ENCODE data around the gene HLA-DPB1. TPM values are rescaled to one million over a fixed set of nuclear protein-coding genes. Genes with fewer than 3 reads are reported as not detected.
A peak's percentile ranks its signal among the peaks of the same experiment; 100 is the strongest.

Gene HLA-DPB1
- total RNA-seq (153 TPM), polyA plus RNA-seq (100 to 1,000 TPM; 144 to 335 (median 244) TPM)

- Histone ChIP-seq H3K27me3 (ENCODE audit: control insufficient read depth, insufficient read depth, low read length) (no peaks in the 10 kb centered on the region), H3K4me3 (ENCODE audit: low read depth, low read length) (peak within 1 kb of the TSS; percentile 94), H3K9me3 (ENCODE audit: control insufficient read depth in 2 of 2, low read length in 2 of 2) (no peaks in the 10 kb centered on the region), H3K4me1 (ENCODE audit: control insufficient read depth, insufficient read depth, low read length, poor library complexity, severe bottlenecking) (peaks cover 43% of the 10 kb centered on the region), H3K36me3 (ENCODE audit: control insufficient read depth, insufficient read depth, low read length) (no peaks in the 10 kb centered on the region), H3K27ac (ENCODE audit: insufficient read depth, low read length, poor library complexity, severe bottlenecking) (peak within 1 kb of the TSS; percentile 84)
- peak; percentile 93 to 95 for ATAC-seq (ENCODE audit: low read depth in 2 of 2)
- Mint-ChIP-seq H3K27ac (peak within 1 kb of the TSS; percentile 84 to 97 (median 88)), H3K4me3 (peak within 1 kb of the TSS; percentile 86 to 94 (median 89)), H3K27me3 (no peaks in the 10 kb centered on the region), H3K9me3 (no peaks in the 10 kb centered on the region), H3K36me3 (no peaks in the 10 kb centered on the region), H3K4me1 (peaks cover 21 to 57% (median 43%) of the 10 kb centered on the region in 4 donors)
- peak; percentile 49 to 90 (median 78) for DNase-seq
Observed at GRCh38 chr6:33075568-33076405, at the start of gene HLA-DPB1. Gene HLA-DPB1 (plus strand): TSS chr6:33075990. CDS start chr6:33076042, 52 bp downstream.

GRCh38 chr6:33028220-33028849 is 47.5 kb upstream of the HLA-DPB1 start:
- no peak overlapping the region for H3K27ac ChIP-seq (ENCODE audit: insufficient read depth, low read length, poor library complexity, severe bottlenecking)
- no peaks in the 10 kb centered on the region for H3K27me3 ChIP-seq (ENCODE audit: control insufficient read depth, insufficient read depth, low read length)
- DNase-seq (no peak), ATAC-seq (ENCODE audit: low read depth in 2 of 2) (no peak)
- Mint-ChIP-seq H3K27ac (no peak overlapping the region), H3K27me3 (no peaks in the 10 kb centered on the region), H3K4me1 (peaks cover 0 to 26% (median 9%) of the 10 kb centered on the region in 4 donors), H3K36me3 (no peaks in the 10 kb centered on the region), H3K4me3 (peak overlapping the region in 1 of 4 donors; percentile 68), H3K9me3 (peaks cover 0 to 2% (median 0%) of the 10 kb centered on the region in 7 donors)
- no peak overlapping the region for H3K4me3 ChIP-seq (ENCODE audit: low read depth, low read length)
- peaks cover 9% of the 10 kb centered on the region for H3K4me1 ChIP-seq (ENCODE audit: control insufficient read depth, insufficient read depth, low read length, poor library complexity, severe bottlenecking)
- H3K9me3 ChIP-seq (ENCODE audit: control insufficient read depth in 2 of 2, low read length in 2 of 2): no peaks in the 10 kb centered on the region
- H3K36me3 ChIP-seq (ENCODE audit: control insufficient read depth, insufficient read depth, low read length): no peaks in the 10 kb centered on the region

- ATAC-seq (ENCODE audit: low read depth in 2 of 2): peak; percentile 75 to 85
- H3K36me3 ChIP-seq (ENCODE audit: control insufficient read depth, insufficient read depth, low read length): no peaks in the 10 kb centered on the region
- Mint-ChIP-seq H3K36me3 (no peaks in the 10 kb centered on the region), H3K9me3 (peaks cover 0 to 2% (median 1%) of the 10 kb centered on the region in 7 donors), H3K4me3 (peak overlapping the region in 2 of 4 donors; percentile 2 to 5), H3K27me3 (no peaks in the 10 kb centered on the region), H3K27ac (peak overlapping the region; percentile 22 to 84 (median 73)), H3K4me1 (peaks cover 0 to 26% (median 9%) of the 10 kb centered on the region in 4 donors)
- H3K27me3 ChIP-seq (ENCODE audit: control insufficient read depth, insufficient read depth, low read length): no peaks in the 10 kb centered on the region
- H3K4me3 ChIP-seq (ENCODE audit: low read depth, low read length): peak overlapping the region; percentile 38
- no peaks in the 10 kb centered on the region for H3K9me3 ChIP-seq (ENCODE audit: control insufficient read depth in 2 of 2, low read length in 2 of 2)
- H3K4me1 ChIP-seq (ENCODE audit: control insufficient read depth, insufficient read depth, low read length, poor library complexity, severe bottlenecking): peaks cover 9% of the 10 kb centered on the region
- DNase-seq: peak in 2 of 3 donors; percentile 15 to 67
- H3K27ac ChIP-seq (ENCODE audit: insufficient read depth, low read length, poor library complexity, severe bottlenecking): peak overlapping the region; percentile 55
Observed at GRCh38 chr6:33029328-33030184, 46.2 kb upstream of the HLA-DPB1 start.

GRCh38 chr6:33030245-33030644 is 45.5 kb upstream of the HLA-DPB1 start:
- Mint-ChIP-seq H3K9me3 (peaks cover 0 to 8% (median 2%) of the 10 kb centered on the region in 7 donors), H3K27ac (peak overlapping the region; percentile 22 to 73 (median 33)), H3K4me1 (peaks cover 0 to 26% (median 9%) of the 10 kb centered on the region in 4 donors), H3K36me3 (no peaks in the 10 kb centered on the region), H3K27me3 (peaks cover 2% of the 10 kb centered on the region), H3K4me3 (no peak overlapping the region)
- Histone ChIP-seq H3K27me3 (ENCODE audit: control insufficient read depth, insufficient read depth, low read length) (no peaks in the 10 kb centered on the region), H3K4me1 (ENCODE audit: control insufficient read depth, insufficient read depth, low read length, poor library complexity, severe bottlenecking) (peaks cover 9% of the 10 kb centered on the region), H3K4me3 (ENCODE audit: low read depth, low read length) (no peak overlapping the region), H3K36me3 (ENCODE audit: control insufficient read depth, insufficient read depth, low read length) (no peaks in the 10 kb centered on the region), H3K27ac (ENCODE audit: insufficient read depth, low read length, poor library complexity, severe bottlenecking) (peak overlapping the region; percentile 55), H3K9me3 (ENCODE audit: control insufficient read depth in 2 of 2, low read length in 2 of 2) (peaks cover 5% of the 10 kb centered on the region in 2 experiments)
- no peak for ATAC-seq (ENCODE audit: low read depth in 2 of 2)
- no peak for DNase-seq

GRCh38 chr6:33034554-33034953 is 41.2 kb upstream of the HLA-DPB1 start:
- peaks cover 0 to 17% (median 1%) of the 10 kb centered on the region in 7 donors for H3K9me3 Mint-ChIP-seq
- no peak for ATAC-seq (ENCODE audit: low read depth in 2 of 2)
- Histone ChIP-seq H3K27ac (ENCODE audit: insufficient read depth, low read length, poor library complexity, severe bottlenecking) (no peak overlapping the region), H3K36me3 (ENCODE audit: control insufficient read depth, insufficient read depth, low read length) (no peaks in the 10 kb centered on the region), H3K27me3 (ENCODE audit: control insufficient read depth, insufficient read depth, low read length) (peaks cover 8% of the 10 kb centered on the region), H3K9me3 (ENCODE audit: control insufficient read depth in 2 of 2, low read length in 2 of 2) (peaks cover 5 to 11% of the 10 kb centered on the region in 2 experiments), H3K4me1 (ENCODE audit: control insufficient read depth, insufficient read depth, low read length, poor library complexity, severe bottlenecking) (peaks cover 2% of the 10 kb centered on the region), H3K4me3 (ENCODE audit: low read depth, low read length) (no peak overlapping the region)
- peak overlapping the region in 1 of 4 donors; percentile 69 for H3K4me3 Mint-ChIP-seq
- H3K4me1 Mint-ChIP-seq: peaks cover 0 to 9% (median 4%) of the 10 kb centered on the region in 4 donors
- no peaks in the 10 kb centered on the region for H3K36me3 Mint-ChIP-seq
- peaks cover 20% of the 10 kb centered on the region for H3K27me3 Mint-ChIP-seq
- peak overlapping the region in 1 of 3 donors; percentile 73 for H3K27ac Mint-ChIP-seq
- DNase-seq: no peak

GRCh38 chr6:33036535-33036934 is 39.3 kb upstream of the HLA-DPB1 start:
- no peak overlapping the region for H3K27ac Mint-ChIP-seq
- DNase-seq (no peak), ATAC-seq (ENCODE audit: low read depth in 2 of 2) (no peak)
- H3K4me1 Mint-ChIP-seq: no peaks in the 10 kb centered on the region
- H3K9me3 Mint-ChIP-seq: peaks cover 0 to 17% (median 2%) of the 10 kb centered on the region in 7 donors
- H3K4me3 Mint-ChIP-seq: no peak overlapping the region
- Histone ChIP-seq H3K9me3 (ENCODE audit: control insufficient read depth in 2 of 2, low read length in 2 of 2) (peaks cover 5 to 11% of the 10 kb centered on the region in 2 experiments), H3K27me3 (ENCODE audit: control insufficient read depth, insufficient read depth, low read length) (peaks cover 11% of the 10 kb centered on the region), H3K4me3 (ENCODE audit: low read depth, low read length) (no peak overlapping the region), H3K36me3 (ENCODE audit: control insufficient read depth, insufficient read depth, low read length) (no peaks in the 10 kb centered on the region), H3K4me1 (ENCODE audit: control insufficient read depth, insufficient read depth, low read length, poor library complexity, severe bottlenecking) (no peaks in the 10 kb centered on the region), H3K27ac (ENCODE audit: insufficient read depth, low read length, poor library complexity, severe bottlenecking) (no peak overlapping the region)
- H3K27me3 Mint-ChIP-seq: peaks cover 30% of the 10 kb centered on the region
- no peaks in the 10 kb centered on the region for H3K36me3 Mint-ChIP-seq

GRCh38 chr6:33040157-33040556 is 35.6 kb upstream of the HLA-DPB1 start:
- no peaks in the 10 kb centered on the region for H3K4me1 ChIP-seq (ENCODE audit: control insufficient read depth, insufficient read depth, low read length, poor library complexity, severe bottlenecking)
- H3K27me3 Mint-ChIP-seq: peaks cover 53% of the 10 kb centered on the region

More at GRCh38 chr6:33040157-33040556, 35.6 kb upstream of the HLA-DPB1 start:
- no peak for ATAC-seq (ENCODE audit: low read depth in 2 of 2)
- DNase-seq: no peak
- Histone ChIP-seq H3K27ac (ENCODE audit: insufficient read depth, low read length, poor library complexity, severe bottlenecking) (no peak overlapping the region), H3K4me3 (ENCODE audit: low read depth, low read length) (no peak overlapping the region), H3K9me3 (ENCODE audit: control insufficient read depth in 2 of 2, low read length in 2 of 2) (peaks cover 0 to 7% of the 10 kb centered on the region in 2 experiments), H3K36me3 (ENCODE audit: control insufficient read depth, insufficient read depth, low read length) (no peaks in the 10 kb centered on the region), H3K27me3 (ENCODE audit: control insufficient read depth, insufficient read depth, low read length) (peaks cover 21% of the 10 kb centered on the region)
- Mint-ChIP-seq H3K4me3 (no peak overlapping the region), H3K9me3 (peaks cover 0 to 10% (median 4%) of the 10 kb centered on the region in 7 donors), H3K4me1 (no peaks in the 10 kb centered on the region), H3K27ac (no peak overlapping the region), H3K36me3 (no peaks in the 10 kb centered on the region)
